Fibroblast of lung (primary cell): ENCODE measurements around the gene PRRC2A.

Source experiments
- CTCF ChIP-seq, 2 donors: IDR thresholded peaks in 1 of 2; conservative IDR thresholded peaks in 1 of 2; 1 replicate in 1 of 2; 2 replicates in 1 of 2; pipeline ENCODE4 v1.5.1; 2011 to 2012; ENCODE audit warnings: low read length in 2 of 2, control low read depth in 1 of 2, inconsistent platforms in 1 of 2, low read depth in 1 of 2, mild to moderate bottlenecking in 1 of 2
- EZH2 ChIP-seq: IDR thresholded peaks from 2 replicates; pipeline ENCODE4 v1.5.1; 2012; ENCODE audit warnings: low read length, control low read depth, mild to moderate bottlenecking; ENCODE audit errors: missing control alignments

- TF ChIP-seq CTCF (conservative IDR thresholded peaks at IDR 0.05 in 1 of 2, IDR thresholded peaks at IDR 0.05 in 1 of 2; ENCODE audit: low read depth in 1 of 2, low read length in 2 of 2) = no peak
- no peak for TF ChIP-seq EZH2
These were observed 42.9 kb upstream of the PRRC2A start for GRCh38 chr6:31577579-31577966.
